A673 (cell line): ENCODE results near the gene ZBTB20. TPM values are rescaled to one million over a fixed set of nuclear protein-coding genes. Genes with fewer than 3 reads are reported as not detected.

Experiments used
- BruUV-seq: library from RNA; stranded (reverse); fragments of 400-500 nt; replicated peaks from 2 replicates; lab custom pipeline; 2021; lab: Mats Ljungman, UMichigan
- CTCF ChIA-PET: fragments of 300-600 bp; sonication (Branson Sonifier 250); formaldehyde crosslinking; loops from one replicate; lab custom pipeline; 2022; ENCODE audit warnings: antibody characterized with exemption; lab: Charles Lee
- POLR2A ChIA-PET: fragments of 300-600 bp; sonication (Branson Sonifier 250); formaldehyde crosslinking; loops from one replicate; lab custom pipeline; 2022; ENCODE audit warnings: antibody characterized with exemption; ENCODE audit not compliant: low non-redundant PET; lab: Charles Lee
- DNase-seq: peaks from one replicate; pipeline ENCODE4 v3.0.0-alpha.2; 2015; ENCODE audit warnings: low spot score
- H3K27ac ChIP-seq: fragments of 200-600 bp; sonication (generic); 2 replicates; pipeline ENCODE4 v1.5.1; 2016; ENCODE audit warnings: mixed run types, low read depth, mild to moderate bottlenecking, mixed read lengths, antibody characterized with exemption, low read length; ENCODE audit not compliant: poor library complexity, severe bottlenecking
- H3K27me3 ChIP-seq: fragments of 200-600 bp; sonication (generic); replicated peaks from 2 replicates; pipeline ENCODE4 v1.6.1; 2017; ENCODE audit warnings: mixed run types, low read depth, mild to moderate bottlenecking, mixed read lengths, antibody characterized with exemption, low read length; ENCODE audit not compliant: insufficient read depth, poor library complexity
- H3K36me3 ChIP-seq: fragments of 200-600 bp; sonication (generic); 2 replicates; pipeline ENCODE4 v1.6.1; 2016; ENCODE audit warnings: mixed run types, mild to moderate bottlenecking, mixed read lengths, antibody characterized with exemption, low read length; ENCODE audit not compliant: insufficient read depth, poor library complexity, severe bottlenecking
- H3K4me1 ChIP-seq: fragments of 200-600 bp; sonication (generic); 2 replicates; pipeline ENCODE4 v1.6.1; 2017; ENCODE audit warnings: mixed run types, mild to moderate bottlenecking, mixed read lengths, antibody characterized with exemption, low read length; ENCODE audit not compliant: insufficient read depth, poor library complexity, severe bottlenecking
- H3K4me3 ChIP-seq: fragments of 200-600 bp; sonication (generic); 2 replicates; pipeline ENCODE4 v1.5.1; 2016; ENCODE audit warnings: low read depth, mixed run types, mild to moderate bottlenecking, mixed read lengths, low read length; ENCODE audit not compliant: poor library complexity, severe bottlenecking
- H3K9me3 ChIP-seq: fragments of 200-600 bp; sonication (generic); 2 replicates; pipeline ENCODE4 v1.6.1; 2016; ENCODE audit warnings: mixed run types, low read depth, mild to moderate bottlenecking, mixed read lengths, antibody characterized with exemption, low read length; ENCODE audit not compliant: poor library complexity, severe bottlenecking
- CTCF ChIP-seq: fragments of 300-800, 200-600 bp; sonication (generic); conservative IDR thresholded peaks from 2 replicates; pipeline ENCODE4 v1.5.1; 2017; ENCODE audit warnings: low read depth, mild to moderate bottlenecking, antibody characterized with exemption, low read length, moderate library complexity, mixed read lengths
- EZH2 ChIP-seq: fragments of 200-600 bp; sonication (generic); IDR thresholded peaks from 2 replicates; pipeline ENCODE4 v1.6.1; 2017; ENCODE audit warnings: borderline replicate concordance, low read depth, mild to moderate bottlenecking, mixed read lengths, antibody characterized with exemption, low read length; ENCODE audit not compliant: poor library complexity, severe bottlenecking
- intact Hi-C: fragments of 100-400 bp; cut with micrococcal nuclease; formaldehyde crosslinking; loops from one replicate; pipeline ENCODE4 v1.10.0; 2022; ENCODE audit not compliant: unreplicated experiment
- total RNA-seq: library from RNA; stranded (reverse); gene quantifications from 2 replicates; pipeline ENCODE4 v1.2.3, GENCODE V29; 2021

Gene ZBTB20
- total RNA-seq, 1 experiment from 2014 or later, result 13.5 TPM

GRCh38 chr3:115004201-115005140 lies 142.6 kb downstream of the ZBTB20 start:
- H3K9me3 ChIP-seq, result no peaks in the 10 kb centered on the region
- no peaks in the 10 kb centered on the region for H3K27me3 ChIP-seq
- ChIA-PET POLR2A (no interaction called here), CTCF (no interaction called here)
- TF ChIP-seq CTCF, result no peak
- no peak for TF ChIP-seq EZH2
- no peaks in the 10 kb centered on the region for H3K36me3 ChIP-seq
- H3K4me3 ChIP-seq, result no peak overlapping the region
- no peaks in the 10 kb centered on the region for H3K4me1 ChIP-seq
- no peak for DNase-seq
- no TSS peak for BruUV-seq
- intact Hi-C loops, result no loop called here
- no peak overlapping the region for H3K27ac ChIP-seq

GRCh38 chr3:114998971-114999579 lies 148.0 kb downstream of the ZBTB20 start:
- CTCF ChIA-PET, result no interaction called here
- H3K9me3 ChIP-seq, result no peaks in the 10 kb centered on the region

More at GRCh38 chr3:114998971-114999579, 148.0 kb downstream of the ZBTB20 start:
- TF ChIP-seq CTCF (no peak), EZH2 (no peak)
- no peak for DNase-seq
- no peak overlapping the region for H3K27ac ChIP-seq
- H3K4me3 ChIP-seq, result no peak overlapping the region
- BruUV-seq, result no TSS peak
- intact Hi-C loops, result no loop called here
- no peaks in the 10 kb centered on the region for H3K36me3 ChIP-seq
- POLR2A ChIA-PET, result no interaction called here
- H3K4me1 ChIP-seq, result no peaks in the 10 kb centered on the region
- H3K27me3 ChIP-seq, result no peaks in the 10 kb centered on the region
